ENCODE data around the gene ZNF548.
"Not testable (repeated sequence)": the region's sequence is repeated elsewhere in the genome, so short reads cannot be mapped to it uniquely, and the experiment has no call there.

The ZNF548 gene

GRCh38 chr19:57363688-57364181 lies 25.9 kb upstream of the ZNF548 start:
- DNase-seq (ENCODE audit: insufficient read length), result no peak

GRCh38 chr19:57366776-57367175 lies 22.9 kb upstream of the ZNF548 start:
- DNase-seq (ENCODE audit: insufficient read length) (no peak), FAIRE-seq (no peak)
- TF ChIP-seq POLR2AphosphoS5 (IDR thresholded peaks at IDR 0.05; ENCODE audit: low read depth, low read length) (no peak), POLR2A (IDR thresholded peaks at IDR 0.05; ENCODE audit: low read depth, low read length) (no peak), TAF1 (IDR thresholded peaks at IDR 0.05; ENCODE audit: borderline replicate concordance, low read depth, low read length) (no peak)

More at GRCh38 chr19:57363688-57364181, 25.9 kb upstream of the ZNF548 start:
- TF ChIP-seq TAF1 (IDR thresholded peaks at IDR 0.05; ENCODE audit: borderline replicate concordance, low read depth, low read length), result no peak
- no peak for TF ChIP-seq POLR2AphosphoS5 (IDR thresholded peaks at IDR 0.05; ENCODE audit: low read depth, low read length)
- TF ChIP-seq POLR2A (IDR thresholded peaks at IDR 0.05; ENCODE audit: low read depth, low read length), result no peak
- FAIRE-seq, result no peak

- no peak for TF ChIP-seq POLR2AphosphoS5 (IDR thresholded peaks at IDR 0.05; ENCODE audit: low read depth, low read length)
- TF ChIP-seq TAF1 (IDR thresholded peaks at IDR 0.05; ENCODE audit: borderline replicate concordance, low read depth, low read length), result no peak
- TF ChIP-seq POLR2A (IDR thresholded peaks at IDR 0.05; ENCODE audit: low read depth, low read length), result no peak
- DNase-seq (ENCODE audit: insufficient read length), result no peak
These were observed 15.5 kb upstream of the ZNF548 start for GRCh38 chr19:57374179-57374578.

GRCh38 chr19:57374647-57375046 lies 15.0 kb upstream of the ZNF548 start:
- not testable (repeated sequence) for FAIRE-seq; DNase-seq (ENCODE audit: insufficient read length)

More at GRCh38 chr19:57374179-57374578, 15.5 kb upstream of the ZNF548 start:
- FAIRE-seq, result no peak

- no peak for FAIRE-seq
- TF ChIP-seq POLR2A (IDR thresholded peaks at IDR 0.05; ENCODE audit: low read depth, low read length), result no peak
- no peak for TF ChIP-seq TAF1 (IDR thresholded peaks at IDR 0.05; ENCODE audit: borderline replicate concordance, low read depth, low read length)
- no peak for TF ChIP-seq POLR2AphosphoS5 (IDR thresholded peaks at IDR 0.05; ENCODE audit: low read depth, low read length)
These were observed 13.5 kb upstream of the ZNF548 start for GRCh38 chr19:57376151-57376550.

GRCh38 chr19:57377498-57378146 lies 12.0 kb upstream of the ZNF548 start:
- no peak for FAIRE-seq
- DNase-seq (ENCODE audit: insufficient read length), result no peak
- no peak for TF ChIP-seq POLR2A (IDR thresholded peaks at IDR 0.05; ENCODE audit: low read depth, low read length)
- no peak for TF ChIP-seq POLR2AphosphoS5 (IDR thresholded peaks at IDR 0.05; ENCODE audit: low read depth, low read length)
- TF ChIP-seq TAF1 (IDR thresholded peaks at IDR 0.05; ENCODE audit: borderline replicate concordance, low read depth, low read length), result no peak

More at GRCh38 chr19:57376151-57376550, 13.5 kb upstream of the ZNF548 start:
- no peak for DNase-seq (ENCODE audit: insufficient read length)

GRCh38 chr19:57380923-57381322 lies 8.7 kb upstream of the ZNF548 start:
- DNase-seq (ENCODE audit: insufficient read length), result no peak
- TF ChIP-seq POLR2A (IDR thresholded peaks at IDR 0.05; ENCODE audit: low read depth, low read length) (no peak), POLR2AphosphoS5 (IDR thresholded peaks at IDR 0.05; ENCODE audit: low read depth, low read length) (no peak), TAF1 (IDR thresholded peaks at IDR 0.05; ENCODE audit: borderline replicate concordance, low read depth, low read length) (no peak)

GRCh38 chr19:57382806-57383488 lies 6.7 kb upstream of the ZNF548 start:
- no peak for TF ChIP-seq TAF1 (IDR thresholded peaks at IDR 0.05; ENCODE audit: borderline replicate concordance, low read depth, low read length)
- TF ChIP-seq POLR2AphosphoS5 (IDR thresholded peaks at IDR 0.05; ENCODE audit: low read depth, low read length), result no peak
- no peak for TF ChIP-seq POLR2A (IDR thresholded peaks at IDR 0.05; ENCODE audit: low read depth, low read length)
- FAIRE-seq, result no peak

More at GRCh38 chr19:57380923-57381322, 8.7 kb upstream of the ZNF548 start:
- FAIRE-seq, result no peak

GRCh38 chr19:57389194-57389729 lies 392 bp upstream of the ZNF548 start:
- TF ChIP-seq TAF1 (IDR thresholded peaks at IDR 0.05; ENCODE audit: borderline replicate concordance, low read depth, low read length), result no peak
- no peak for TF ChIP-seq POLR2A (IDR thresholded peaks at IDR 0.05; ENCODE audit: low read depth, low read length)
- no peak for TF ChIP-seq POLR2AphosphoS5 (IDR thresholded peaks at IDR 0.05; ENCODE audit: low read depth, low read length)
- FAIRE-seq (no peak), DNase-seq (ENCODE audit: insufficient read length) (no peak)

More at GRCh38 chr19:57382806-57383488, 6.7 kb upstream of the ZNF548 start:
- DNase-seq (ENCODE audit: insufficient read length), result no peak

GRCh38 chr19:57395710-57396109 lies 6.1 kb downstream of the ZNF548 start:
- no peak for FAIRE-seq
- no peak for DNase-seq (ENCODE audit: insufficient read length)
- no peak for TF ChIP-seq POLR2AphosphoS5 (IDR thresholded peaks at IDR 0.05; ENCODE audit: low read depth, low read length)
- TF ChIP-seq TAF1 (IDR thresholded peaks at IDR 0.05; ENCODE audit: borderline replicate concordance, low read depth, low read length), result no peak
- no peak for TF ChIP-seq POLR2A (IDR thresholded peaks at IDR 0.05; ENCODE audit: low read depth, low read length)

GRCh38 chr19:57398868-57399267 lies 9.2 kb downstream of the ZNF548 start:
- FAIRE-seq (no peak), DNase-seq (ENCODE audit: insufficient read length) (no peak)
- no peak for TF ChIP-seq TAF1 (IDR thresholded peaks at IDR 0.05; ENCODE audit: borderline replicate concordance, low read depth, low read length)
- TF ChIP-seq POLR2A (IDR thresholded peaks at IDR 0.05; ENCODE audit: low read depth, low read length), result no peak
- TF ChIP-seq POLR2AphosphoS5 (IDR thresholded peaks at IDR 0.05; ENCODE audit: low read depth, low read length), result no peak
